GM18511 (cell line): ENCODE measurements around the gene ANKRD6.

Experiments used
- ATAC-seq: cut with Tn5 transposase; IDR thresholded peaks from one replicate; pipeline ENCODE4 v1.9.1; 2021; ENCODE audit warnings: mild to moderate bottlenecking, moderate library complexity; ENCODE audit not compliant: unreplicated experiment

The ANKRD6 gene

DNA sequence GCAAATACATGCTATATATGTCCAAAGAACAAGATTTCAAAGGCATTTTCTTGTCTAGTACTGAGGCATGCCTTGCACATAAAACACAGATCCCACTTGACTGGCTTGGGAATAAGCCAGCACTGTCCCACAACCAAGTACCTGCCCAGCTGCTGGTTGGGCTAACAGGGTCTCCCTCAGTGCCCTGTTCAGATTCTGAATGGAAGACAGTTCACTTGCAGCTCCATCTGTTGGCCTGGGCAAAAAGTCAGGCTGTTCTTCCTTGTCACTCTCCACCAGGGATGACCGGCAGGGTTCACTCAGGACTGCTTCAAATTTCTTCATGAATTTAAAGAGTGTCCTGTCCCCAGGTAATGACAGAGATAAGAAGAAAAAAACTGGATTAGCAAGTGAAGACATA lies 250.0 kb downstream of the ANKRD6 start:
- ATAC-seq: no peak
